LoVo (cell line): ENCODE measurements around the gene PTTG1.

Experiments used
- DNase-seq: peaks from one replicate; pipeline ENCODE4 v3.0.0-alpha.2; 2016; ENCODE audit warnings: low spot score

PTTG1 gene

GRCh38 chr5:160421625-160422258 is at the start of gene PTTG1:
PTTG1 (plus strand) TSS chr5:160421855; CDS start chr5:160422313, 458 bp downstream.
- peak; percentile 98 for DNase-seq

- no peak for DNase-seq
Measured at GRCh38 chr5:160375166-160375565, 46.5 kb upstream of the PTTG1 start.

- DNase-seq = no peak
Measured at GRCh38 chr5:160375701-160376100, 46.0 kb upstream of the PTTG1 start.

- no peak for DNase-seq
Measured at GRCh38 chr5:160376416-160376815, 45.2 kb upstream of the PTTG1 start.

GRCh38 chr5:160377651-160378050 is 44.0 kb upstream of the PTTG1 start:
- no peak for DNase-seq

GRCh38 chr5:160378330-160378729 is 43.3 kb upstream of the PTTG1 start:
- DNase-seq = no peak

- DNase-seq = no peak
Measured at GRCh38 chr5:160379511-160379910, 42.1 kb upstream of the PTTG1 start.

GRCh38 chr5:160380041-160380440 is 41.6 kb upstream of the PTTG1 start:
- DNase-seq = no peak

- DNase-seq = no peak
Measured at GRCh38 chr5:160382346-160382745, 39.3 kb upstream of the PTTG1 start.

- no peak for DNase-seq
Measured at GRCh38 chr5:160384681-160385080, 37.0 kb upstream of the PTTG1 start.

- DNase-seq = no peak
Measured at GRCh38 chr5:160385496-160385895, 36.2 kb upstream of the PTTG1 start.

- DNase-seq = no peak
Measured at GRCh38 chr5:160387445-160387844, 34.2 kb upstream of the PTTG1 start.

- DNase-seq = peak; percentile 11
Measured at GRCh38 chr5:160390787-160391696, 30.6 kb upstream of the PTTG1 start.

- no peak for DNase-seq
Measured at GRCh38 chr5:160395111-160395510, 26.5 kb upstream of the PTTG1 start.

GRCh38 chr5:160397492-160397891 is 24.2 kb upstream of the PTTG1 start:
- DNase-seq = no peak

GRCh38 chr5:160398806-160399205 is 22.8 kb upstream of the PTTG1 start:
- no peak for DNase-seq

- peak; percentile 99 for DNase-seq
Measured at GRCh38 chr5:160399402-160400353, 22.0 kb upstream of the PTTG1 start, which contains the start of gene FAM200C. FAM200C (minus strand) TSS chr5:160400054; CDS start chr5:160395490, 4,564 bp downstream.

- peak; percentile 96 for DNase-seq
Measured at GRCh38 chr5:160418561-160419457, 2.8 kb upstream of the PTTG1 start, which contains the start of gene SLU7. SLU7 (minus strand) TSS chr5:160419081; CDS start chr5:160415294, 3,787 bp downstream.

GRCh38 chr5:160419458-160420330 is 2.0 kb upstream of the PTTG1 start:
- no peak for DNase-seq

- DNase-seq = no peak
Measured at GRCh38 chr5:160420331-160420610, 1.4 kb upstream of the PTTG1 start.
